ENCODE data around the gene RBX1.
A peak's percentile ranks its signal among the peaks of the same experiment; 100 is the strongest.
"Not testable (repeated sequence)": the region's sequence is repeated elsewhere in the genome, so short reads cannot be mapped to it uniquely, and the experiment has no call there.

RBX1 gene

DNA sequence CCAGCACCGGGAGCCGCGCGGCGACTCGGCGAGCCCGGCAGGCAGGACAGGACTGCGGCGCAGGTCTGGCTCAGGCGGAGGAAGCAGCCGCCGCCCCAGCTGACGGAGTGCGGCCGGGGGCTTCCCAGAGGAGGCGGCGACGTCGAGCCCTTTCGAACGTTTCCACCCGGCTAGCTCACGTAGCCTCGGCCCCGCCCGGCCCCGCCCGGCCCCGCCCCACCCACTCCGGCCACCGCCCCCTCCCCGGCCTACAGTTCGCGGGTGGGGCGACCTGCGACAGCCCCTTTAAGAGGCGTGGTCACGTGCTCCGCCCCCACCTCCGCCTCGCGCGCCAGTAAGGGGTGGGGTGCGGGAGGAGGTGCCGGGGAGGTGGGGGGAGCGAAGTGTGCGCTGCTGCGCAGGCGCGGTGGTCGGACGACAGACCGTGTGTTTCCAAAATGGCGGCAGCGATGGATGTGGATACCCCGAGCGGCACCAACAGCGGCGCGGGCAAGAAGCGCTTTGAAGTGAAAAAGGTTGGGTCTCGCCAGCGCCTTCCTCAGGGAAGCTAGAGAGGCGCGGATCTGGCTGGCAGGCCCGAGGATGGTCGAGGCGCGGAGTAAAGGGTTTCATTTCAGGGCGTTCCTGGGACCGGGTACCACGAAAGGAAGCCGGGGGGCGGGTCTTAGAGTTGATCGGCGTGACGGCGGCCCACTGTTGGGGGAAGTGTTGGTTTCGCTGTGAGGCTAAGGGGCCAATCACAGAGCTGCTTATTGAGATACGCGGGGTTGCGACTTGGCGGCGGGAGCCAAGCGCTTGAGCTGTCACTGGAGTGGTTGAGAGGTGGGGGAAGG lies at the start of gene RBX1:
RBX1 (plus strand) TSS at position 417 of the 833 bp plus-strand sequence; CDS start at position 438, 21 bp downstream.
- peak; percentile 100 for DNase-seq

DNA sequence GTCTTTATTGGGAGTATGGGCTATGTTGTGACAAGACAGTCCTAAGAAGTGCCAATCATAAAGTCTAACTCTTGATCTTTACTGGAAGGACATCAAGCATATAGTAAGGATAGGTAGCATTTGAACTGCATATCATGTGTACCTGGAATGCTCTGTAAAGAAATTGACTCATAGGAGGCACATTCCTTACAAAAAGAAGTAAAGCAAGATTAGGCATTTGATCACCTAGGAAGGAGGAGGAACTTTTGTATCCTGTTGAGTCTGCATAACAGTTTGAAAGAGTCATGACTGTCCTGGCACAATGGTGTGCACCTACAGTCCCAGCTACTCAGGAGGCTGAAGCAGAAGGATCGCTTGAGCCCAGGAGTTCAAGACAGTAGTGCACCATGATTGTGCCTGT lies 47.1 kb upstream of the RBX1 start:
- no peak for DNase-seq

DNA sequence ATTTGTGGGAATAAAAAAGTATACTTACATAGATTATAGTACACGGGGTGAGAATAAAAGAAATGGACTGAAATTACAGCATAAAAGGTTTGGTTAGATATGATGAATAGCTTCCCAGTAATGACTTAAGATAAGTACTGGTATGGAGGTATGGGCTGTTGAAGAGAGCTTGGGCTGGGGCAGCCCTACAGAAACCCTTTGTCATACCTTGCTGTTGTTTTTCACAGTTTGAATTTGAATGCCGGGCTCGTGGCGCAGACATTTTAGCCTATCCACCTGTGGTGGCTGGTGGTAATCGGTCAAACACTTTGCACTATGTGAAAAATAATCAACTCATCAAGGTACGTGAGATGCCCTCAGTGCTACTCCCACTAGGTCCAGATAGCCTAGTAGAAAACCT lies 42.3 kb upstream of the RBX1 start:
- DNase-seq, result no peak

- no peak for DNase-seq
These were observed 39.4 kb upstream of the RBX1 start for GRCh38 chr22:40911772-40912171.

GRCh38 chr22:40912987-40913386 lies 38.2 kb upstream of the RBX1 start:
- DNase-seq, result not testable (repeated sequence)

DNA sequence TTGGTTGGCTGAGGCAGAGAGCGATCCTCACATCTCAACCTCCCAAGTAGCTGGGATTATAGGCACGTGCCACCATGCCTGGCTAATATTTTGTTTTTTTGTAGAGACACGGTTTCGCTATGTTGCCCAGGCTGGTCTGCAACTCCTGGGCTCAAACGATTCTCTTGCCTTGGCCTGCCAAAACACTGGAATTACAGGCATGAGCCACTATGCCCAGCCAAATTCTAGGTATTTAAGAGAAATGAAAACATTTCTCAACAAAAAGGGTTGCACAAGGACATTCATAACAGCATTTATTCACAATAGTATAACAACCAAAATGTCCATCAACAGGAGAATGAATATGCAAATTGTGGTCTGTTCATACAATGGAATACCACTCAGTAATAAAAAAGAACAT lies 31.7 kb upstream of the RBX1 start:
- no peak for DNase-seq

DNA sequence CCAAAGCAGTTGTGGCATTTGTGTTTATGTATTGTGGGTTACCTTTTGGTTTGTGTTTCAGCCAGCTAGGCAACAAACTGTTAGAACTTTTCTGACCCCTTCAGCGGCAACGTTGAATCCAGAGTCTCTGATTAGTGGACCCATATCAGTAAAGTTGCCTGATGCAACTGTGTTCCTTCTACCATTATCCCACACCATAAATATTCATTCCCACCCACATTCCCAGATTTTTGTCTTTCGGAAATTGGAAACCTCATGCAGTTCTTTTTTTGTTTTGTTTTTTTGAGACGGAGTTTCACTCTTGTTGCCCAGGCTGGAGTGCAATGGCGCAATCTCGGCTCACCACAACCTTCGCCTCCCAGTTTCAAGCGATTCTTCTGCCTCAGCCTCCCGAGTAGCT lies 30.7 kb upstream of the RBX1 start:
- DNase-seq, result no peak

GRCh38 chr22:40922484-40923303 lies 28.5 kb upstream of the RBX1 start:
- no peak for DNase-seq

DNA sequence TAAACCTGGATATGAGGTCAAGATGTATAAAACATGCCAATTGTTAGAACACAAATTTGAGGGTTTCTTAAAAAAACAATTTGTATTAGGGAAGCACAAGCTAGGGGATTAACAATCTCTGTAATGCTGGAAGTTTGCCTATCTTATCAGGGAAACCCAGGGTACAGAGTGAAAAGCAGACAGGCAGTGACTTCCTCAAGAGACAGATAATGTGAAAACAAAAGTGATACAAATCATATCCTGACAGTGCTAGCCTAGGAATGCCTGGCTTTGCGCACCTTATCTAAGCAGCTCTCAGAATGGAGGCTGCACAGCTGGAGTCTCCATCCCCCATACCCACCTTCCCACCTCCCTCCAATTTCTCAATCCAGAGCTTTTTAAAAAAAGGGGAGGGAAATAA lies 22.5 kb upstream of the RBX1 start:
- DNase-seq, result no peak

DNA sequence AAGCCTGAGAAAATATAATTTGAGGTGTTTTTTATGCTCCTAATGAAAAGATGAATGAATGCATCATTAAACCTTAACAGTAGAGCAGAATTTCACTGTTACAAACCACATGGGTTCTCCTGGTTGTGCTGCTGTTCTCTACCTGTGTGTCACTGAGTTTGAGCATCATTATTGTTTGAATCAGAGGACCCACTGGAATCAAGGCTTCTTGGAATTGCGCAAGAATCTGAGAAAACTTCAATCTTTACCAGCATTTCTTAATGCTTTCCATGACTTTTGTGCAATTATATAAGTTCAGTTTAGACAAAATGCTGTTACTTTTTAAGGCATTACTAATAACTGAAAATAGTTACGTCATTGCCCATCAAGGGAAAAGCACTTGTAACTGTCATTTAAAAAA lies 18.8 kb upstream of the RBX1 start:
- no peak for DNase-seq

DNA sequence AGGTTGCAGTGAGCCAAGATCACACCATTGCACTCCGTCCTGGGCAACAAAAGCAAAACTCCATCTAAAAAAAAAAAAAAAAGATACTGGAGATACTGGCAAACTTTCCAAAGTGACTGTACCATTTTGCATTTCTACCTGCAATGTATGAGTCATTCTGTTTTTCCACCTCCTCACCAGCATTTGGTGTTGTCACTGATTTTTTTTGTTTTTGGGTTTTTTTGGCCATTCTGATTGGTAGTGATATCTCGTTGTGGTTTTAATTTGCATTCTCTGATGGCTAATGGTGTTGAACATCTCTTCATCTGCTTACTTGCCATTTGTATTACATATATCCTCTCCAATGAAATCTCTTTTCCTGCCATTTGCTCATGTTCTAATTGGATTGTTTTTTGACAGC lies 12.0 kb upstream of the RBX1 start:
- no peak for DNase-seq

- DNase-seq, result no peak
These were observed 822 bp downstream of the RBX1 start for GRCh38 chr22:40951795-40952605.

GRCh38 chr22:40953471-40953870 lies 2.3 kb downstream of the RBX1 start:
- no peak for DNase-seq

GRCh38 chr22:40954113-40954512 lies 2.9 kb downstream of the RBX1 start:
- DNase-seq, result no peak

DNA sequence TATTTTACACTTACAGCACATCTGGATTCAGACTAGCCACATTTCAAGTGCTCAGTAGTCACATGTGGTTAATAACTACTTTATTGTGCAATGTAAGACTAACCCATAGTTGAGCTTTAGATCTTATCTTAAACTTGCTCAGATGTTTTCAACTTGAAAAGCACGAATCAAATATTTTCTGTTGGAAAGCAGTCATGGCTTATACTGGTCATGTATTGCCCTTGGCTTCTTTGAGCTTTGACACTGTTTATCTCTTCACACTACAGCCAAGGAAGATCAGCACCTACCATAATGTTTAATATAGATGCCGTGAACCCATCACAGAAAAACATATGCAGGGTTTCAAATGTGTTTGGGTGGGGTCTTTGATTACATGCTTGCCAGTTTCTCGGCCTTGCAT lies 4.4 kb downstream of the RBX1 start:
- no peak for DNase-seq

DNA sequence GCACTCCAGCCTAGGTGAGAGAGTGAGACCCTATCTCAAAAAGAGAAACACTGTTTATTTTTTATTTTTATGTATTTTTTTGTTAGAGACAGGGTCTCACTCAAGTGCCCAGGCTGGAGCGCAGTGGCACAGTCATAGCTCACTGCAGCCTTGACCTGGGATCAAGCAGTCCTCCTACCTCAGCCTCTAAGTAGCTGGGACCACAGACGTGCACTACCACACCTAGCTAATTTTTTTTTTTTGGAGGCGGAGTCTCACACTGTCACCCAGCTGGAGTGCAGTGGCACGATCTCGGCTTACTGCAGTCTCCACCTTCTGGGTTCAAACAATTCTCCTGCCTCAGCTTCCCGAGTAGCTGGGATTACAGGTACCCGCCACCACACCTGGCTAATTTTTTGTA lies 6.4 kb downstream of the RBX1 start:
- no peak for DNase-seq

DNA sequence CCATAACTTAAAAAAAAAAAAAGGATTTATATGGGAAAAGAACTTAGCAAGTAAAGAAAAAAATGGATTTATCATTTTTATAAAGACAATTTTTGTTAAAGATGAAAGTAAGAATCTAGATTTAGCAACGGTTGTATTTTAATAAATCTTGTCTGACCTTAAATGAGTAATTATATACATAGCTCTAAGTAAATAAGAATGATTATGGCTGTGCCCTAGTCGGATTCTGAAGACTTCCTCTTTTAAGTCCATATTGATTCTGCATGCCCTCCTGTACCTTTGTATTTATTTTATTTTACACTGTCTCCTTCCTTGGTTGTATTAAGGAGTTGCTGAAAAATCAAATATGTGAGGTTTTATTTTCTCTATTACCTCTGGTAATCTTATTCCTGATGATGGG lies 7.1 kb downstream of the RBX1 start:
- DNase-seq, result no peak

DNA sequence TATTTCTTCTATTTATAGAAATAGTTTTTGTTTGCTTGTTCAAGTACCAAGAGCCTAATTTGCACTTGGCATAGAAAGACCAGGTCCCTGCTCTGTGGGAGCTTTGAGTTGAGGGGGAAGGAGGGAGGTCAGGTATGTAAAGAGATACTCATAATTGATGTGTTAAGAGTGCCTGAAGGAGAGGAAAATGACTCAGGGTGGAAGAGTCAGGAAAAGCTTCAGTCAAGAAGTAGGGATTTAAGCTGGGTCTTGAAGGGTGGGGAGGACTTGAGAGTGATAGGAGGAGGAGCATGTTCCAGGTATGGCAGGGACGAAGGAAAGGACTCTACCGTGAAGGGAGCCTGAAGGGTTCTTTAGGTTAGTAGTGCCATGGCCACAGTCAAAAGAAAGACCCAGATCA lies 9.0 kb downstream of the RBX1 start:
- DNase-seq, result no peak

GRCh38 chr22:40965936-40966725 lies 15.0 kb downstream of the RBX1 start:
- DNase-seq, result no peak

GRCh38 chr22:40966726-40967085 lies 15.5 kb downstream of the RBX1 start:
- DNase-seq, result no peak

- DNase-seq, result no peak
These were observed 16.1 kb downstream of the RBX1 start for GRCh38 chr22:40967111-40967760.

DNA sequence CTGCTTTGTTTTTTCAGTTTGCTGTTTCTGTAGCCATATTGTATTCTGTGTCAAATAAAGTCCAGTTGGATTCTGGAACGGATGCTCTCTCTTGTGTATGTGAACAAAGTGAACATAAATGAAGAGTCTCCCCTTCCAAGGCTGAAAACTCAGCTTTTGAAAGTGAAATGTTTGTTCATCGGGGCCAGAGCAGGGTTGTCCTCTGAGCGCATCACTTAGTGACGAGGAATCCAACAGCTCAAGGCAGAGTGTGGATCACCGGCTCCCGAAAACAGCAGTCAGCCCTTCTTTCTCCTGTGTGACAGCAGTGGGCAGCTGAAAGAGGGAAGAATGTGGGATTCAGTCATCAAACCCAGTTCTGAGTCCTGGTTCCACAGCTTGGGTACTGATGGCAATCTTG lies 21.4 kb downstream of the RBX1 start:
- DNase-seq, result no peak
